GM12878 (cell line): ENCODE results near the gene CLEC3A. TPM values are rescaled to one million over a fixed set of nuclear protein-coding genes. Genes with fewer than 3 reads are reported as not detected.

ENCODE experiments used
- ATAC-seq: fragments of 200-7000 bp; cut with Tn5 transposase; 3 replicates; pipeline ENCODE4 v1.9.1; 2020; ENCODE audit warnings: mild to moderate bottlenecking, moderate library complexity
- BruUV-seq: library from RNA; stranded (reverse); fragments of 400-500 nt; replicated peaks from 2 replicates; lab custom pipeline; 2021; lab: Mats Ljungman, UMichigan
- CTCF ChIA-PET: fragments of 300-600 bp; sonication (Branson Sonifier 250); formaldehyde crosslinking; extraction: SDS; loops from one replicate; lab custom pipeline; 2021; ENCODE audit warnings: inconsistent platforms; lab: Yijun Ruan, JAX
- POLR2A ChIA-PET: fragments of 350-600 bp; formaldehyde crosslinking; extraction: SDS; loops from one replicate; lab custom pipeline; 2021; ENCODE audit warnings: inconsistent platforms; lab: Charles Lee
- RAD21 ChIA-PET: fragments of 300-600 bp; sonication (Branson Sonifier 250); formaldehyde crosslinking; loops from one replicate; lab custom pipeline; 2023; ENCODE audit warnings: antibody characterized with exemption; ENCODE audit not compliant: unreplicated experiment; lab: Charles Lee
- SMC1A ChIA-PET: fragments of 300-600 bp; sonication (Branson Sonifier 250); formaldehyde crosslinking; loops from one replicate; lab custom pipeline; 2023; ENCODE audit not compliant: unreplicated experiment, uncharacterized antibody; lab: Charles Lee
- DNase-seq: peaks from one replicate; pipeline ENCODE4 v3.0.0-alpha.2; 2011; ENCODE audit warnings: low read depth, low spot score
- FAIRE-seq: peaks from 3 replicates; lab custom pipeline; 2011; peaks lifted over from hg19 to GRCh38; lab: Jason Lieb, UNC
- H2AFZ ChIP-seq: 2 replicates; pipeline ENCODE4 v1.6.0; 2011; ENCODE audit warnings: low read depth, low read length, control low read depth; ENCODE audit not compliant: control insufficient read depth
- H3K27ac ChIP-seq: 2 replicates; pipeline ENCODE4 v1.5.1; 2011; ENCODE audit warnings: control low read depth; ENCODE audit not compliant: control insufficient read depth, insufficient read depth
- H3K27me3 ChIP-seq, 2 experiments: replicated peaks in 1 of 2; 2 replicates each; pipeline versions ENCODE4 v1.6.0 to v1.6.1; 2011; ENCODE audit warnings: low read length in 1 of 2; ENCODE audit not compliant: control insufficient read depth in 2 of 2, insufficient read depth in 2 of 2
- H3K36me3 ChIP-seq, 2 experiments: 2 replicates each; pipeline ENCODE4 v1.5.1; 2011; ENCODE audit warnings: low read length in 1 of 2; ENCODE audit not compliant: control insufficient read depth in 2 of 2, insufficient read depth in 2 of 2
- H3K4me1 ChIP-seq: 2 replicates; pipeline ENCODE4 v1.6.1; 2011; ENCODE audit warnings: mild to moderate bottlenecking, low read length, moderate library complexity, mixed read lengths; ENCODE audit not compliant: control insufficient read depth, insufficient read depth
- H3K4me2 ChIP-seq: 2 replicates; pipeline ENCODE4 v1.6.0; 2011; ENCODE audit warnings: control low read depth; ENCODE audit not compliant: control insufficient read depth, insufficient read depth
- H3K4me3 ChIP-seq: fragments of 200-600 bp; sonication (generic); 2 replicates; pipeline ENCODE4 v1.5.1; 2016
- H3K79me2 ChIP-seq: 2 replicates; pipeline ENCODE4 v1.6.0; 2011; ENCODE audit warnings: low read length; ENCODE audit not compliant: control insufficient read depth, insufficient read depth
- H3K9ac ChIP-seq: 2 replicates; pipeline ENCODE4 v1.8.0; 2011; ENCODE audit warnings: low read length, control low read depth, mixed read lengths; ENCODE audit not compliant: control insufficient read depth, insufficient read depth
- H3K9me3 ChIP-seq: replicated peaks from 3 replicates; pipeline ENCODE4 v1.5.1; 2011; ENCODE audit warnings: mild to moderate bottlenecking, low read length; ENCODE audit not compliant: control insufficient read depth, insufficient read depth
- H4K20me1 ChIP-seq: 2 replicates; pipeline ENCODE4 v1.6.0; 2011; ENCODE audit not compliant: control insufficient read depth, insufficient read depth
- BACH1 ChIP-seq: fragments of 450-650 bp; IDR thresholded peaks from 2 replicates; pipeline ENCODE4 v1.6.1; 2017; ENCODE audit warnings: mild to moderate bottlenecking, borderline replicate concordance
- CHD1 ChIP-seq: IDR thresholded peaks from 2 replicates; pipeline ENCODE4 v1.6.1; 2012; ENCODE audit warnings: low read depth, low read length, improper control_type of control experiment
- FOS ChIP-seq: IDR thresholded peaks from 3 replicates; pipeline ENCODE4 v1.6.1; 2011; ENCODE audit warnings: borderline replicate concordance; ENCODE audit not compliant: insufficient read length; ENCODE audit errors: extremely low read depth
- FOXK2 ChIP-seq: fragments of 450-650 bp; IDR thresholded peaks from 2 replicates; pipeline ENCODE4 v1.6.1; 2017; ENCODE audit warnings: mild to moderate bottlenecking, moderate library complexity
- JUNB ChIP-seq: IDR thresholded peaks from 2 replicates; pipeline ENCODE4 v1.6.1; 2016; ENCODE audit warnings: antibody characterized with exemption, mild to moderate bottlenecking
- NR2F1 ChIP-seq: fragments of 450-650 bp; conservative IDR thresholded peaks from 2 replicates; pipeline ENCODE4 v1.6.1; 2017; ENCODE audit warnings: mild to moderate bottlenecking
- TCF7 ChIP-seq: IDR thresholded peaks from 2 replicates; pipeline ENCODE4 v1.6.1; 2014; ENCODE audit warnings: antibody characterized with exemption, borderline replicate concordance
- WGBS: methylation state at CpG from one replicate; pipeline ENCODE4 v1.1.6; 2016; ENCODE audit warnings: low lambda C conversion rate; ENCODE audit not compliant: insufficient replicate concordance, insufficient coverage; ENCODE audit errors: missing lambda C conversion rate; 5-methylcytosine and 5-hydroxymethylcytosine counted together
- in situ Hi-C: fragments of 300-500 bp; cut with MboI; formaldehyde crosslinking; loops from 9 replicates; pipeline ENCODE4 v1.14.3; 2018; ENCODE audit warnings: mixed read lengths
- intact Hi-C: fragments of 100-400 bp; cut with micrococcal nuclease; formaldehyde crosslinking; loops from one replicate; pipeline ENCODE4 v1.14.2; 2022; ENCODE audit not compliant: unreplicated experiment
- polyA plus RNA-seq, 11 experiments: library from polyadenylated mRNA; depleted of rRNA in 4 of 11; unstranded in 6 of 11; stranded (reverse) in 5 of 11; fragments of >200 nt; fragmentation: Nextera tagmentation in 4 of 11; fragmentation: Illumina TruSeq in 1 of 11; extraction: Ambion mirVana in 4 of 11; extraction: Trizol in 1 of 11; gene quantifications; 1 replicate in 1 of 11; 2 replicates in 10 of 11; pipeline versions ENCODE4 v1.2.1 to v1.2.3, GENCODE V29; 2011 to 2016; ENCODE audit warnings: inconsistent platforms in 2 of 11, missing spikeins in 2 of 11, low read depth in 1 of 11
- total RNA-seq, 4 experiments: library from RNA; depleted of rRNA in 3 of 4; stranded (reverse); fragments of >200 nt in 3 of 4; fragmentation: Illumina TruSeq in 1 of 4; extraction: Trizol in 1 of 4; gene quantifications; 2 replicates each; pipeline versions ENCODE4 v1.2.1 to v1.2.3, GENCODE V29; 2013 to 2021
- TF ChIP-seq, protein P1 (sequence below): fragments of 450-650 bp; IDR thresholded peaks from 2 replicates; pipeline ENCODE4 v1.6.1; 2018; ENCODE audit warnings: borderline replicate concordance, mild to moderate bottlenecking; ENCODE audit not compliant: partially characterized antibody
- TF ChIP-seq, protein P2 (sequence below): IDR thresholded peaks from 2 replicates; pipeline ENCODE4 v1.6.1; 2012; ENCODE audit warnings: low read length, inconsistent platforms

The CLEC3A gene
- total and polyA plus RNA-seq, 10 of the 15 experiments (the other 5 are each of a cell fraction or from before 2014, with no cell fraction given), result not detected

DNA sequence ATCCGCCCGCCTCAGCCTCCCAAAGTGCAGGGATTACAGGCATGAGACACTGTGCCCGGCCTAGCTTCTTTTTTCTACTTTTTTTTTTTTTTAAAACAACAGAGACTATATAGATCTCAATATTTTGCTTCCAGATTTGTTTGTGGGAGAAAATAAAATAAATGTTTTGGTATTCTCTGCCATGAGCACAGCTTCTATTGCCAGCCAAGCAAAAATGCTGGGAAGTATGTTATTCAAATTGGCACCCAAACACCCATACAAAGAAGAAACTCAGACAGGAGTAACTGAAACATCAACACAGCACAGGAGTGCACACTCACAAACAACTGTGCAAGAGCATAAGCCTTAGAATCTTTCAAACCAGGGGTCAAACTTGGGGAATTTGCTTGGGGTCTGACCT is 37.2 kb upstream of the CLEC3A start (continued):
- TF ChIP-seq, protein P1, sequence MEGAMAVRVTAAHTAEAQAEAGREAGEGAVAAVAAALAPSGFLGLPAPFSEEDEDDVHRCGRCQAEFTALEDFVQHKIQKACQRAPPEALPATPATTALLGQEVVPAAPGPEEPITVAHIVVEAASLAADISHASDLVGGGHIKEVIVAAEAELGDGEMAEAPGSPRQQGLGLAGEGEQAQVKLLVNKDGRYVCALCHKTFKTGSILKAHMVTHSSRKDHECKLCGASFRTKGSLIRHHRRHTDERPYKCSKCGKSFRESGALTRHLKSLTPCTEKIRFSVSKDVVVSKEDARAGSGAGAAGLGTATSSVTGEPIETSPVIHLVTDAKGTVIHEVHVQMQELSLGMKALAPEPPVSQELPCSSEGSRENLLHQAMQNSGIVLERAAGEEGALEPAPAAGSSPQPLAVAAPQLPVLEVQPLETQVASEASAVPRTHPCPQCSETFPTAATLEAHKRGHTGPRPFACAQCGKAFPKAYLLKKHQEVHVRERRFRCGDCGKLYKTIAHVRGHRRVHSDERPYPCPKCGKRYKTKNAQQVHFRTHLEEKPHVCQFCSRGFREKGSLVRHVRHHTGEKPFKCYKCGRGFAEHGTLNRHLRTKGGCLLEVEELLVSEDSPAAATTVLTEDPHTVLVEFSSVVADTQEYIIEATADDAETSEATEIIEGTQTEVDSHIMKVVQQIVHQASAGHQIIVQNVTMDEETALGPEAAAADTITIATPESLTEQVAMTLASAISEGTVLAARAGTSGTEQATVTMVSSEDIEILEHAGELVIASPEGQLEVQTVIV, result no peak
- TF ChIP-seq, protein P2, sequence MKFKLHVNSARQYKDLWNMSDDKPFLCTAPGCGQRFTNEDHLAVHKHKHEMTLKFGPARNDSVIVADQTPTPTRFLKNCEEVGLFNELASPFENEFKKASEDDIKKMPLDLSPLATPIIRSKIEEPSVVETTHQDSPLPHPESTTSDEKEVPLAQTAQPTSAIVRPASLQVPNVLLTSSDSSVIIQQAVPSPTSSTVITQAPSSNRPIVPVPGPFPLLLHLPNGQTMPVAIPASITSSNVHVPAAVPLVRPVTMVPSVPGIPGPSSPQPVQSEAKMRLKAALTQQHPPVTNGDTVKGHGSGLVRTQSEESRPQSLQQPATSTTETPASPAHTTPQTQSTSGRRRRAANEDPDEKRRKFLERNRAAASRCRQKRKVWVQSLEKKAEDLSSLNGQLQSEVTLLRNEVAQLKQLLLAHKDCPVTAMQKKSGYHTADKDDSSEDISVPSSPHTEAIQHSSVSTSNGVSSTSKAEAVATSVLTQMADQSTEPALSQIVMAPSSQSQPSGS, result no peak
- TF ChIP-seq TCF7, result no peak
- TF ChIP-seq BACH1, result no peak
- TF ChIP-seq FOS, result no peak
- no peak for TF ChIP-seq CHD1
- TF ChIP-seq JUNB, result no peak

DNA sequence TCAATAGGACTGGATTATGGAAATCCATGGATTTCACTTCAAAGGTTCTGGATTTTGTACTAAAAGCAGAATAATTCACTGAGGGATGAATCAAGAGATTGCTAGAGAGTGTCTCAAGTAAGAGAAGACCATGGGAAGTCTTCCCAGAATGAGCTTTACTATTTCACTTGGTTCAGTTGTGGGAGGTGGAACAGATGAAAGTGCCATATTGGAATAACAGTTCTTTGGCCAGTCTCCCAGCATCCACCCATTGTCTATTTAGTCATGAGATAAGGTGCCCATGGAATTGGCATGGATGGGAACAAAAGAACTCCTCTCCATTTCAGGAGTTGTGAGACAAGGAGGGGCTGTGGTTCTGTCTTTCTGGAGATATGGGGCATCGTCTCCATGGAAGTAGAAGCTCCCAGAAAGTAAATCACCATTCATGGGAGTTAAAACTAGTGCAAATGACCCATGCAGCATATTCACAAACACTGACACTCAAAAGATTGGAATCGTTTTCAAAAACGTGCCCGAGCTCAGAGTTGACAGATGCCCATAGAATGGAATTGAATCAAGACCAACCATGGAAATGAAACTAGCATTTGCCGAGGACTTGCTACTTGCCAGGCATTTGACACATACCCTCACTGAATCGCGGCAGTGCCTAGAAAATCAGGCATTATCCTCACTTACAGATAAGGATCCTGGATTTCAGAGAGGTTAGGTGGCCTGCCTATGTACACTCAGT is 36.2 kb upstream of the CLEC3A start:
- Histone ChIP-seq H3K9ac (no peak overlapping the region), H3K27ac (no peak overlapping the region), H2AFZ (no peak overlapping the region), H4K20me1 (no peaks in the 10 kb centered on the region), H3K79me2 (no peaks in the 10 kb centered on the region), H3K4me2 (no peak overlapping the region), H3K27me3 (no peaks in the 10 kb centered on the region), H3K9me3 (no peaks in the 10 kb centered on the region; the same call in 2 of the 3 replicates), H3K4me1 (no peaks in the 10 kb centered on the region), H3K36me3 (no peaks in the 10 kb centered on the region), H3K4me3 (no peak overlapping the region)
- in situ Hi-C loops (no loop called here), intact Hi-C loops (no loop called here)
- POLR2A ChIA-PET, result no interaction called here
- SMC1A ChIA-PET, result no interaction called here
- no TSS peak for BruUV-seq
- no peak for FAIRE-seq
- CTCF ChIA-PET, result interaction anchor here (2.5 kb wide), 1 partner anchor 17 kb away, joined by 7 read pairs; no protein-coding TSS in a partner anchor
- TF ChIP-seq FOXK2 (no peak), NR2F1 (no peak)
- WGBS, result 23% methylated on average over 7 of the region's 7 CpGs
- no peak for DNase-seq
- RAD21 ChIA-PET, result no interaction called here
- ATAC-seq, result no peak
